NCI-H187 treated with DMSO at 0.1 percent for 48 hours (cell line): ENCODE measurements around the gene OR9A2.
"Not testable (repeated sequence)": the region's sequence is repeated elsewhere in the genome, so short reads cannot be mapped to it uniquely, and the experiment has no call there.

Experiments used
- DNase-seq: peaks from one replicate; lab custom pipeline; 2025; lab: John Stamatoyannopoulos, UW

OR9A2 gene

DNA sequence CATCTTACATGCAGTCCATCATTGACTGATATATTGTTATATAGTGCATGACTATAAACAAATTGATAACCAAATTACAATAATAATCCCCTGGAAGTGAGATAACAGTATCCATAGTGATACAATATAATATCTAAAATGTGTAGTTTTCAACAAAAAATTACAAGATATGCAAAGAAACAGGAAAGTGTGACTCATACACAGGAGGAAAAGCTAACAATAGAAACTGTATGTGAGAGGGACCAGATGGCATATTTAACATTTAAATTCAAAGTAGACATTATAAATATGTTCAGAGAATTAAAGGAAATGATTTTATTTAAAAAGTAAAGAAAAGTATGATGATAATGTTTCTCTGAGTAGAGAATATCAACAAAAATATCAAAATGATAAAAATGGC lies 8.0 kb downstream of the OR9A2 start:
- DNase-seq: no peak

- DNase-seq: no peak
Observed at GRCh38 chr7:143016996-143017395, 9.9 kb downstream of the OR9A2 start.

GRCh38 chr7:143015926-143016490 lies 10.9 kb downstream of the OR9A2 start:
- no peak for DNase-seq

DNA sequence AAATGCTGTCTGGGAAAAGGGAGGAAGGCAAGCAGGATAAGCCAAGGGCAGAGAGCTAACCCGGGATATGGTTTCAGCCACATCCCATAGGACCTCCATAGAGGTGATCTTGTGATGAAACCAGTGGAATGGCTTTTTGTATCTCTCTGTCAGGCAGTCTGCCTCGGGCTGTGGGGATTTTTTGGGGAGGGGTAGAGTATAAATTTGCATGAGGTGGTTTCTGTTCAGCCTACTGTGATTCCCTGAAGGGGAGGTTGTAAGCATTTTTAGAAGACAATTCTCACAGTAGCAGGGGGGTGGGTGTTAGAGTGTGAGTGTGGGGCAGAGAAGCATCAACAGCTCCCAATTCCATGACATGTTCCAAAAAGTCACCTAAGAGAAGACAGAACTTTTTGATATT lies 11.8 kb downstream of the OR9A2 start:
- no peak for DNase-seq

GRCh38 chr7:143013893-143014292 lies 13.0 kb downstream of the OR9A2 start:
- DNase-seq: no peak

DNA sequence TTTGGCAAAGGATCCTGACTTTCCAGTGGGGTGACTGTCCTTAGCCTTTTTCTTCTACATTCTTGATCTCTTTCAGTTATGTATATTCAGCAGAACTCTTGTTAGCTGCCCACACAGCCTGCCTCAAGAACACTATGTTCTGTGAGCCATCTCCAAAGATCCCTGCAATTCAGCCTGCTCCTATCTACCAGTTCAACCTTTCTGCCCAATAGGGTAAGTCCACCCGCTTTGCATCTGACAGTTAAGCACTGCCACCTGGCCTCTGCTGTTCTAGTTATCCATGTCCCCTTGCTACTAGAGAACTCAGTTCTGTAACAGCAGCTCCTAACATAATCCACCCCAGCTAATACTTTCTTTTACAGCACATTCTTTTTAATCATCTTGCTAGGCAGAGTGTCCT lies 13.5 kb downstream of the OR9A2 start:
- no peak for DNase-seq

DNA sequence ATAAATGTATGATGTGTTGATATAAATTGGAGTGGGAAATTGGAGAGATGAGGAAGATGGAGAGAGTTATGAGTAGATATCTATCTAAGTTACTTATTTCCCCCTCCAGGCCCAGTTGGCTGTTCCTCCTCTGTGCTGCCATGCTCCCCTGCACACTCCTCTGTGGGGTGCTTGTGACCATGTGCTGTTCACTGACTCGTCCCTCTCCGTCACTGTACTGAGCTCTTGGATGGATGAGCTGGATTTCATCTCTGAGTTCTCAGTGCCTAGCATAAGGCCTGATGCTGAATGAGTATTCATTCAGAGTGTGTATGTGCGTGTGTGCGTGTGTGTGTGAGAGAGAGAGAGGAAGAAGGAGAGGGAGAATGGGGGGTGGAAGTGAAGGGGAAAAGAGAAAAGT lies 14.5 kb downstream of the OR9A2 start:
- no peak for DNase-seq

DNA sequence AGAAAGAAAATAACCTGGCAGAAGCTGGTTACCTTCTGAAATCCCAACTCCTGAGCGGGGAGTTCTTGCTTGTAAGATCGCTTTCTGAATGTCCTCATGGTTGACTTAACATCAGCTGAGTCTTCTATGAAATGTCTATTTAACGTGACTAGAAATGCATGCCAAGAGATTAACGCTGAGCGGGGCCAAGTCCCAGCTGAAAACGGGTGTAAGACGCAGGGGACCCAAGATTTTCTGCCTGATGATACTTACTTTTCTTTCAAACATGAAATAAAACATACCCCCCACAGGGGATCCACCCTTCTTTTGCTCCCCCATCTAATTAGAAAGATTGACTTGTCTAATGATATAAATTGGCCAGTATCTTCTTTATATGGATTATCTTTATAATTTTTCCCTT lies 14.9 kb downstream of the OR9A2 start:
- DNase-seq: no peak

DNA sequence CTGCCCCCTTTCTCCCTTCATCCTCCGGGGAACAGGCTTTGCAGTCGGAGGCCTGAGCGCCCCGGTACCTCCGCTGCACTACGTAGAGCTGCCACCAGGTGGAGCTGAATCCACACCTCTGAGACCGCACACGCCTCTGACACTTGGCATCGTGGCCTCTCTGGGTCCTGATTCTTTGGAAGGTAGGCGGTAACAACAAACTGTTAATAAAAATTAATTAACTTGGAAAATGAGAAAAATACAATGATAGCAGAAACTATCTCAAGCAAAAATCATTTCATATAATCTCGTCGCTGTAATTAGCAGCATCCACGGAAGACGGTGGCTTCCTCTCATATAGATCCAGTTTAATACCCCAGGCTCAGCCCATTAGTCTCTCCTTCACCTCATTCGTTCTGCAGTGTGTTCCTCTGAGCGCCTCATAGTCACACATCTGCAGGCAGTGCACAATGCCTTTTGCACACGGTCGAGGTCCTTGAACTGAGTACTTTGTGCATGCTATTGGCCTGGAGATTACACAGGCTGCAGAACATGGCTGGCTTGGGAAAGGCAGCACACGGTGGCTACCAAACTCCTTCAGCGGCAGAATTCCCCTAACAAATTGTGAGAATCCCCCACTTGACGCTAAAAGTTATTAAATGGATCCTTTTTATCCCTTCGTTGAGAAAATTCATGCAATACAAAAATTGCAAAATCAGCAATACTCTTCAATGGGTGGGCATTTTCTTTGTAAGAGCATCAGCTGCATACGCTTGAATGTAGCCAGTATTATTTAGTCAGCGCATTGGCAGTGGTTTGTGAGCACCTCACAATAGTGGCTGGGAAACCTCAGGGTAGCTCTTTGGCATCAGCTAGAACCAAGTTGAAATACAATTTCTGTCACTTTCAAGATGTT lies 18.7 kb downstream of the OR9A2 start:
- no peak for DNase-seq

GRCh38 chr7:143005632-143006260 lies 21.2 kb downstream of the OR9A2 start:
- DNase-seq: no peak

DNA sequence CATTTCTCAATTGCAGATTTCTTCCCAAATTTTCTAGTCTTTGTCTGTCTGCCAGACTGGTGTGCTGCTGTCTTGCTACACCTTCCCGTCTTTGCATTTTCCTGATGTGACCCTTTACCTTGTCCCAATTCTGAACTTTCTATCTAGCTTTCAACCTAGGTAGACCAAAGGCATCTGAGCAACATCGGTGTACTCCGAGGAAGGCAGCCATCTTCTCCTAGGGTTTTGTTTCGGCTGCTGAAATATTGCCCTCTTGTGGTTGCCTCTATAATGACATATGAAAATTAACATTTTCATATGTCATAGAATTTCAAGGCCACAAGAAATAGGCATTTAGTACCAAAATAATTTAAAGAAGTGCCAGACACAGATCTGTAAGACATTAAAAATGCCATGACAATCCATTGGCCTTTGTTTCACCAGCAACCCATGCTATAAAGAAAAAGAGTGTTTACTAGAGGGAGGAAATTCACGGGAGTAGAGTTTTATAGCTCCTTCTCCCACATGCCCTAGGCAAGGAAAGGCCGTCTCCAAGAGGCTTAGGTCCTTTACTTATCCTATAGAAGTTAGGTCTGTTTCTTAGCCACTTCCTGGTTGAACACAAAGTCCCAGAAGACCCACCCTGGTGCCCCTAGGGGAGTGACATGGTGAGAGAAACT lies 23.4 kb downstream of the OR9A2 start:
- no peak for DNase-seq

DNA sequence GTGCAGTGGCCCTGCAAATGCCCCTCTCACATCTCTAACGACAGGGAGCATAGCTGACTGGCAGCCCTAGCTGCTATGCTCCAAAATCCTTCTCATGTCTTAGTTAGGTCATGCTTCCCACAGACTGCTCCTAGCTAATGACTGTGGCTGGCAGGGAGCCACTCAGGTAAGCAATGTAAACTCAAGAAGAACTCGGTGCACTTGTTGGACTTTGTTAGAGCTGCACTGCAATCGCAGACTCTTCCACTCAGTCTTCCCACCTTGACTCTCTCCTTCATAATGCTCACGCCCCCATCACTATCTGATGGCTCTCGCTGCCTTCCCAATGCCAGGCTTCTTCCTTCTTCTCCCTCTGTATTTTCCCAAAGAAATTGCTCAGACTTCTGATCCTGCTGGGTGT lies 24.0 kb downstream of the OR9A2 start:
- no peak for DNase-seq

- no peak for DNase-seq
Observed at GRCh38 chr7:143002106-143002505, 24.8 kb downstream of the OR9A2 start.

GRCh38 chr7:143000648-143001047 lies 26.3 kb downstream of the OR9A2 start:
- no peak for DNase-seq

DNA sequence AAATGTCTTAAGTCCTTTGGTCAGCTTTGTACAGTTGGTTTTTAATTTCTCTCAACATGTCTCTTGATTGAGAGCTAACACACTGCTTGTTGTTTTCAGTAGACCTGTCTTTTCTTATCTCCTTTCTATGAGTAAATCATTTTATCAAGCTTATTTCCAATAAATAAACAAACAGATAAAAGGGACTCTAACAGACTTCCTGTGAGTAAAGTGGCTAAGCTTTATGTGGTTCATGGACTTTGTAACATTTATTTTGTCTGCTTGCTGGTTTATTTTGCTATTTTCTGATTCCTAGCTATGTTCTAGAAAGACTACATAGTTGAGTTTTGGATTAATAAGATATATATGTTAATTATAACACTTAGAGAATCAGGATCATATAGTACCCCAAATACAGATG lies 27.1 kb downstream of the OR9A2 start:
- DNase-seq: no peak

- DNase-seq: no peak
Observed at GRCh38 chr7:142998966-142999365, 28.0 kb downstream of the OR9A2 start.

DNA sequence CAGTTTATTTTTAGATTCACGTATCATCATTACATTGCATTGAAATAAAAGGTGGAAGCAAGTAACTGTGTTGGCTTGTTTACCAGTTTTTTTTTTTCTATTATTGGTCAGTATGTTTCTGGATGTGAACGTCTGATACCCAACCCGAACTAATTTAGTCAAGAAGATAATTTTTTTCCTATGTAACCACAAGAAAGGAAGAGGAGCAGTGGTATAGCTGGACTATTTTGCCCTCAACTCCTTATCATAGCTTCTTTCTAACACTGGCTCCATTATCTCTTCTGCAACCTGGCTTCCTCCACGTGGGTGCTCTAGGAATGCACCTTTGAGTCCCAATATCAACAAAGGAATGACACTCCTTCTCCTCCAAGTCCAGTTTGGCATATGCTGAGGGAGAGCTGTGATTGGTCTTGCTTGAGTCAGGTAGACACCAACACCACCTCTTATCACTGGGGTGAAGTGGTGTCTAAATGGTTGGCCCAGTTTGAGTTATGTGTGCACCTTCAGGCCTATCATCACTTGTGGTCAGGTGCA lies 29.4 kb downstream of the OR9A2 start:
- no peak for DNase-seq

- DNase-seq: no peak
Observed at GRCh38 chr7:142992427-142992826, 34.5 kb downstream of the OR9A2 start.

GRCh38 chr7:142984297-142984696 lies 42.6 kb downstream of the OR9A2 start:
- DNase-seq: no peak

GRCh38 chr7:142983825-142984224 lies 43.1 kb downstream of the OR9A2 start:
- no peak for DNase-seq

DNA sequence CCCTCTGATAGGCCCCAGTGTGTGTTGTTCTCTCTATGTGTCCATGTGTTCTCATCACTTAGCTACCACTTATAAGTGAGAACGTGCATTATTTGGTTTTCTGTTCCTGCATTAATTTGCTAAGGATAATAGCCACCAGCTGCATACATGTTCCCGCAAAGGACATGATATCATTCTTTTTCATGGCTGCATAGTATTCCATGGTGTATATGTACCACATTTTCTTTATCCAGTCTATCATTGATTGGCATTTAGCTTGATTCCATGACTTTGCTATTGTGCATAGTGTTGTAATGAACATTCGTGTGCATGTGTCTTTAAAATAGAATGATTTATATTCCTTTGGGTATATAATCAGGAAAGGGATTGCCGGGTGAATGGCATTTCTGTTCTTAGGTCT lies 48.5 kb downstream of the OR9A2 start:
- DNase-seq: not testable (repeated sequence)
